ENCODE results near the gene ZHX3.
"Not testable (repeated sequence)": the region's sequence is repeated elsewhere in the genome, so short reads cannot be mapped to it uniquely, and the experiment has no call there.

The ZHX3 gene

DNA sequence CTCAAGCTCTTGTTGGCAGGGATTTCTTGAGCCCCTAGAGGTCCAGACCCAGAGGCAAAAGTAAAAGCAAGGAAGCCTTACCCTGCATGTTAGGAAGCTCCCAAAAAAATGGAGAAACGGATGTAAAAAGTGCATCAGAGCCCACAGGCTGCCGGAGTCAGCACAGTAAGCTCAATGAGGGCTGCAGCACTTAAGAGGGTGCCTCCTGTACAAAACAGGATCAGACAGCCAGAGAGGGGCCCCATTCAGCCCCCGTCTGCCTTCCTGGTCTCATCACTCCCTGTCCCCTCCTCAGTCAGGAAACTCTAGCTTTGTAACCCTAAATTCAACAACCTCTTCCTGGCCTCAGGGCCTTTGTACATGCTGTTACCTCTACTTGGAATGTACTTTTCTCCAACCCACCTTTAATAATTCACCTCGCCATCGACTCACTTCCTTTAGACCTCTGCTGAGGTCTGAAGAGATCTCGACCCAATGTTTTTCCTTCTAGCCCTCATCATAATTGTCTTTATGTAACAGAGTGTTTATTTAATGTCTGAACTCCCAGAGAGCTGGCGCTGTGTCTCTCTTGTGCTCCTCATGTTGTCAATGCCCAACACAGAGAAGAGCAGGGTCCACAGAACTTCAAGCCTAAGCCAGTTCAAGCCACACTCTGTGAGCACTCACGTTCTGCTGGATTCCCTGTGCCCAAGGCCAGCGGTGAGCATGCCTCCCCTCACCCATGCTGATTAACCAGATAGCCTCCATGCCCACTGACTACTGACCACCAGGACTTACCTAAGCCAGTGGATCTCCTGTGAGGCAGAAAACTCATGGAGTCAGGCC, 183.0 kb downstream of the ZHX3 start:
- no peak for DNase-seq (ENCODE audit: low spot score)

DNA sequence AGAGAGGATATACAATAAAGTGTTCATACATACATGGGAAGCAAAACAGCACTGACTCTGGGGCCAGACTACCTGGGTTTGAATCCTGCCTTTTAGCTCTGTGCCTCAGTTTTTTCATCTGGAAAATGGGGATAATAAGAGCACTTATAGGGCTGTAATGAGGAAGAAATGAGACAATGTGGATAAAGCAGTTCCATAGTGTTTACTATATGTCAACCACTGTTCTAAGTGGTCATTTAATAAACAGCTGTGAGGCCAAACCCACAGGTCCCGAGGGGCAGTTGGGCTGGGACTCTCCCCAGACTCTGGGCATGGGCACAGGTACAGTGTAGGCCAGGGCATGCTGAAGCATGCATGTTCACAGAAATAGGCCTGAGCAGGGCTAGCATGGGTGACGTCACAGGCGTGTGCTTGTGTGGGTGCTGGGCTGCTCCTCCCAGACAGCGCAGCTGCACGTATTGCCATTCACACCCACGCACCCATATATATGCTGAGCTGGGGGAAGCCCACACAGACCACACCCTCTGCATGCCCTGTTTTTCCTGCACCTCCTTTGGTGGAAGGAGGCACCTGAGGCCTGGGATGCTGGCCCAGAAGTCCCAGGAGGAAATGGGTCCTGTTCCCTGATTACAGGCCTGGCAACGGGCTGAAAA, 183.7 kb downstream of the ZHX3 start:
- DNase-seq (ENCODE audit: low spot score): peak; percentile 43

DNA sequence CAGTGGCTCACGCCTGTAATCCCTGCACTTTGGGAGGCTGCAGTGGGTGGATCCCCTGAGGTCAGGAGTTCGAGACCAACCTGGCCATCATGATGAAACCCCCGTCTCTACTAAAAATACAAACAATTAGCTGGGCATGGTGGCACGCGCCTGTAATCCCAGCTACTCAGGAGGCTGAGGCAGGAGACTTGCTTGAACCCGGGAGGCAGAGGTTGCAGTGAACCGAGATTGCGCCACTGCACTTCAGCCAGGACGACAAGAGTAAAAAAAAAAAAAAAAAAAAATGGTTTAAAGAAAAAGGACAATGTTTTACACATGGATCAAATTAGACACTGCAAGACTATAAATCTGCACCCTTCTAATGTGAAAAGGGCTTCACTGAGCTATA, 185.1 kb downstream of the ZHX3 start:
- DNase-seq (ENCODE audit: low spot score): not testable (repeated sequence)

DNA sequence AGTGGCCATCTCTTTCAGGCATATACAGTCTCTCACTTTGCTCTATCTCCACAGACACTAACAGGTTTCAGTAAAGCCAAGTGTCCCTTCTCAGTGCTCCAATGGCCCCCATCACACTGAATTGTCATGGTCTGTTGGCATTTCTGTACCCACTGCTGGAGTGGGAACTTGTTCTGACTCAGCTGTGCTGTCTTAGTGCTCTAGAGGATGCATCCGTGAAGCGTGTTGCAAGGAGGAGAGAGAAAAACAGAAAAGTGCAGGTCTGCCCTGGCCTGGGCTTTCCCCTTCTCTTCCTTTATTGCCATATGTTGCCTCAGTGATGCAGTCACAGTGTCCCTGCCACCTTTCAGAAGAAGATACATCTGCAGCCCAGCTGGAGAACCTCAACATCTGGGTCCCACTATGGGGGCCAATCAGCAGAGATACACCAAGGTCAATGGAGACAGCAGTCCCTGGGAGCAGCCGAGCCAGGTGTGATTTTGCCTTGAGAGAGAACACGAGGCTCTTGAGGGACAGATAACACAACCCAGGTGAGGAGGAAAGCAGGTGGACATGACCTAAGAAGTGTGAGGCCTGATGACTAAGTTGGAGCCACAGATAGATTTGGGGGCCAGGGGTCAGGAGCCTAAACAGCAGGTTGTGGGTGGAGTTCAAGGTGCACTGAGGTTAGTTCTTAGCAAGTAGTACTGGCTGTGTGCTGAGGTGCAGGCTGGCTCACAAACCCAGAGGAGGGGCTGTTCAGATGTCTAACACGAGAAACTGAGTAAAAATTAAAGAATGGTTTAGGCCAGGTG, 185.7 kb downstream of the ZHX3 start:
- DNase-seq (ENCODE audit: low spot score): no peak

Data from CD4-positive, alpha-beta T cell treated with Interleukin-2 at 100 ng/mL for 4 hours (primary cell).